Prostate gland (tissue), 2 donors: ENCODE measurements around the gene COPB1. TPM values are rescaled to one million over a fixed set of nuclear protein-coding genes. Genes with fewer than 3 reads are reported as not detected.

Experiments used
- DNase-seq: peaks from one replicate; pipeline ENCODE4 v3.0.0-alpha.2; 2019; ENCODE audit warnings: low spot score
- H3K27ac ChIP-seq, 2 donors: fragments of 200-600 bp; sonication (generic); 2 replicates each; pipeline ENCODE4 v1.5.1; 2017 to 2019
- H3K27me3 ChIP-seq: fragments of 200-600 bp; sonication (generic); replicated peaks from 2 replicates; pipeline ENCODE4 v1.5.1; 2019; ENCODE audit not compliant: insufficient read depth
- H3K36me3 ChIP-seq, 2 donors: fragments of 200-600 bp; sonication (generic); 1 replicate in 1 of 2; 2 replicates in 1 of 2; pipeline versions ENCODE4 v1.5.1 to v1.8.1; 2017 to 2019
- H3K4me1 ChIP-seq: fragments of 200-600 bp; sonication (generic); replicated peaks from 2 replicates; pipeline ENCODE4 v1.5.1; 2019
- H3K4me3 ChIP-seq, 2 donors: fragments of 200-600 bp; sonication (generic); 2 replicates each; pipeline ENCODE4 v1.5.1; 2017 to 2019
- H3K9me3 ChIP-seq: fragments of 200-600 bp; sonication (generic); 2 replicates; pipeline ENCODE4 v1.5.1; 2017
- POLR2A ChIP-seq: fragments of 450-650 bp; IDR thresholded peaks from one replicate; pipeline ENCODE4 v1.6.1; 2016; ENCODE audit warnings: antibody characterized with exemption, mild to moderate bottlenecking
- POLR2AphosphoS5 ChIP-seq: sonication (generic); formaldehyde crosslinking; IDR thresholded peaks from one replicate; pipeline ENCODE4 v1.6.1; 2017; ENCODE audit warnings: antibody characterized with exemption
- WGBS: methylation state at CpG from one replicate; pipeline ENCODE4 v1.1.5; 2018; 5-methylcytosine and 5-hydroxymethylcytosine counted together
- intact Hi-C: fragments of 100-400 bp; cut with DNase I; formaldehyde crosslinking; loops from one replicate; pipeline ENCODE4 v1.14.2; 2022
- total RNA-seq, 2 donors: library from RNA; depleted of rRNA; stranded (reverse); fragments of >200 nt; gene quantifications; one replicate each; pipeline ENCODE4 v1.1.0, GENCODE V29; 2016
- TF ChIP-seq, protein P1 (sequence below), 4 experiments: fragments of 200-600 bp in 2 of 4; fragments of 450-650 bp in 2 of 4; sonication (generic) in 2 of 4; IDR thresholded peaks; 1 replicate in 3 of 4; 2 replicates in 1 of 4; pipeline ENCODE4 v1.5.1; 2016 to 2019; ENCODE audit warnings: antibody characterized with exemption in 4 of 4, mild to moderate bottlenecking in 2 of 4, moderate library complexity in 2 of 4

The COPB1 gene, protein sequence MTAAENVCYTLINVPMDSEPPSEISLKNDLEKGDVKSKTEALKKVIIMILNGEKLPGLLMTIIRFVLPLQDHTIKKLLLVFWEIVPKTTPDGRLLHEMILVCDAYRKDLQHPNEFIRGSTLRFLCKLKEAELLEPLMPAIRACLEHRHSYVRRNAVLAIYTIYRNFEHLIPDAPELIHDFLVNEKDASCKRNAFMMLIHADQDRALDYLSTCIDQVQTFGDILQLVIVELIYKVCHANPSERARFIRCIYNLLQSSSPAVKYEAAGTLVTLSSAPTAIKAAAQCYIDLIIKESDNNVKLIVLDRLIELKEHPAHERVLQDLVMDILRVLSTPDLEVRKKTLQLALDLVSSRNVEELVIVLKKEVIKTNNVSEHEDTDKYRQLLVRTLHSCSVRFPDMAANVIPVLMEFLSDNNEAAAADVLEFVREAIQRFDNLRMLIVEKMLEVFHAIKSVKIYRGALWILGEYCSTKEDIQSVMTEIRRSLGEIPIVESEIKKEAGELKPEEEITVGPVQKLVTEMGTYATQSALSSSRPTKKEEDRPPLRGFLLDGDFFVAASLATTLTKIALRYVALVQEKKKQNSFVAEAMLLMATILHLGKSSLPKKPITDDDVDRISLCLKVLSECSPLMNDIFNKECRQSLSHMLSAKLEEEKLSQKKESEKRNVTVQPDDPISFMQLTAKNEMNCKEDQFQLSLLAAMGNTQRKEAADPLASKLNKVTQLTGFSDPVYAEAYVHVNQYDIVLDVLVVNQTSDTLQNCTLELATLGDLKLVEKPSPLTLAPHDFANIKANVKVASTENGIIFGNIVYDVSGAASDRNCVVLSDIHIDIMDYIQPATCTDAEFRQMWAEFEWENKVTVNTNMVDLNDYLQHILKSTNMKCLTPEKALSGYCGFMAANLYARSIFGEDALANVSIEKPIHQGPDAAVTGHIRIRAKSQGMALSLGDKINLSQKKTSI
- total RNA-seq, result 100 to 1,000 TPM in 1 of 2 donors, 10 to 100 TPM in 1; 77.7 to 145 TPM

DNA sequence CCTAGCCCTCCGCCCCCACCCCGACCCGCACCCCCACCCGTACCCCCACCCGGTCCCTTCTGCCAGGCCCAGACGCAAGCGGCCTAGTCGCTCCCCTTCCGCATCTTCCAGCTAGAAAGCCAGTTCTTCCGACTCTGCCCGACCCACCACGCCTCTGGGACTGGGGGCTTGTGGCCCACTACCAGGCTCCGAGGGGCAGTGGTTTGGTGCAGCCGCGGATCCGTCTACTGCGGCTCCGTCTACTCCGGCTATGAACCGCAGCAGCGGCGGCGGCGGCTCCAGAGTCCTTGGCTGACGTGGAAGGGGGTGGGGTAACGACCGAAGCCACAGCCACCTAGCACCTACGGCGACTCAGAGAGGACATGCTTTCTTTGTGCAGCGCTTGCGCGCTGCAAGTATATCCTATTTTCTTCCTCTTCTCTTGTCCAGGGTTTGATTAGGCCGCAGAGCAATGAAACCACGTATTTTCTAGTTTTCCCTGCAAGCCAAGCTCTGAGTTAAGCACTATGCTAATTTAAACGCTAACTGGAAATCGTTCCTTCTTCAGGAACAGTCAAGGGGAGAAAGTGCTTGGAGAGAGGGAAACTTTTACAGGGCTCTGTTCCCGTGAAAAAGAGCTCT, at the start of gene COPB1:
Gene COPB1, minus strand, starts transcription at position 252 of the 621 bp plus-strand sequence. CDS start 883 bp downstream, outside the sequence.
- under 1% methylated on average over 34 of the region's 37 CpGs for WGBS
- TF ChIP-seq, protein P1, sequence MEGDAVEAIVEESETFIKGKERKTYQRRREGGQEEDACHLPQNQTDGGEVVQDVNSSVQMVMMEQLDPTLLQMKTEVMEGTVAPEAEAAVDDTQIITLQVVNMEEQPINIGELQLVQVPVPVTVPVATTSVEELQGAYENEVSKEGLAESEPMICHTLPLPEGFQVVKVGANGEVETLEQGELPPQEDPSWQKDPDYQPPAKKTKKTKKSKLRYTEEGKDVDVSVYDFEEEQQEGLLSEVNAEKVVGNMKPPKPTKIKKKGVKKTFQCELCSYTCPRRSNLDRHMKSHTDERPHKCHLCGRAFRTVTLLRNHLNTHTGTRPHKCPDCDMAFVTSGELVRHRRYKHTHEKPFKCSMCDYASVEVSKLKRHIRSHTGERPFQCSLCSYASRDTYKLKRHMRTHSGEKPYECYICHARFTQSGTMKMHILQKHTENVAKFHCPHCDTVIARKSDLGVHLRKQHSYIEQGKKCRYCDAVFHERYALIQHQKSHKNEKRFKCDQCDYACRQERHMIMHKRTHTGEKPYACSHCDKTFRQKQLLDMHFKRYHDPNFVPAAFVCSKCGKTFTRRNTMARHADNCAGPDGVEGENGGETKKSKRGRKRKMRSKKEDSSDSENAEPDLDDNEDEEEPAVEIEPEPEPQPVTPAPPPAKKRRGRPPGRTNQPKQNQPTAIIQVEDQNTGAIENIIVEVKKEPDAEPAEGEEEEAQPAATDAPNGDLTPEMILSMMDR (IDR thresholded peaks at IDR 0.05), result peak in 1 of 4 experiments; percentile 17
- TF ChIP-seq POLR2A, result peak; percentile 92
- TF ChIP-seq POLR2AphosphoS5, result peak; percentile 94
- Histone ChIP-seq H3K4me3 (peak within 1 kb of the TSS; percentile 71 to 88), H3K9me3 (no peaks in the 10 kb centered on the region), H3K4me1 (no peaks in the 10 kb centered on the region), H3K27ac (peak within 1 kb of the TSS; percentile 89 to 90), H3K27me3 (no peaks in the 10 kb centered on the region), H3K36me3 (no peaks in the 10 kb centered on the region)
- peak; percentile 94 for DNase-seq
- intact Hi-C loops, result no loop called here

DNA sequence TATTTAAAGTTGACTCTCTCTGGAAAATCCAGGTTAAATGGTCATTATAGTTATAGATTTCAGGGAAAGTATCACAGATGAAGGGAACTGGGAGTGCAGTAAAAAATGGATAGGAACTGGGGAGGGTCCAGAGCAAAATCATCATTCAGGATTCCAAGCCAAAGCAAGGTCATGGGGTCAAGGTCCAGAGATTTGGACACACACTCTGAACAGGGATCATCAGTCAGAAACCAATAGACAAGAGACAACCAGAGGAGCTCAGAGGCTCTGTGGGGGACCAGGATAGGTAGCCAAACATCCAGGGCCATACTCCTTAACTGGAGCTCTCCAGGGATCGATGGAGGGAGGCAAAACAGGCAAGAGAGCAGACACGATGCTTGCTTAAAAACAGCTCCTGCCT, 47.8 kb upstream of the COPB1 start:
- WGBS, result 78% methylated on average over 2 of the region's 2 CpGs
- no peaks in the 10 kb centered on the region for H3K36me3 ChIP-seq
- H3K27me3 ChIP-seq, result no peaks in the 10 kb centered on the region
- no peak overlapping the region for H3K27ac ChIP-seq
- DNase-seq, result no peak
- intact Hi-C loops, result no loop called here
- TF ChIP-seq, protein P1 (IDR thresholded peaks at IDR 0.05), result no peak
- no peak for TF ChIP-seq POLR2AphosphoS5
- TF ChIP-seq POLR2A, result no peak
- H3K4me3 ChIP-seq, result no peak overlapping the region
- H3K9me3 ChIP-seq, result no peaks in the 10 kb centered on the region
- H3K4me1 ChIP-seq, result no peaks in the 10 kb centered on the region

DNA sequence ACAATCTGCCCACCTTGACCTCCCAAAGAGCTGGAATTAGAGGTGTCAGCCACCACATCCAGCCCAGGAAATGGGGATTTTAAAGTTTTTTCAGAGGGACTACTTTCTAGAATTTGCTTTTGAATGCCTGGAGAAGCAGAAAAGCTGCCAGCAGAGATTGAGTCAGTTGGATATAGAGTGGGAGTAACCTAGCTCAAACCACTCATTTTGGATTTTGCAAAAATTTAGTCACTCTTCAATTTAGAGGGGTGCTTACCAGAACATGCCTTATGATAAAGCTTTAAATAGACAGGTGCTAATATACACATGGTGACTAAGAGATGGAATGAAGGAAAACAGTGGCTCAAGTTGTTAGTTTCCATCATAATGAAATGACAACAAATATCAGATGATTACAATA, 47.1 kb upstream of the COPB1 start:
- intact Hi-C loops, result no loop called here
- H3K36me3 ChIP-seq, result no peaks in the 10 kb centered on the region
- no peaks in the 10 kb centered on the region for H3K9me3 ChIP-seq
- H3K4me3 ChIP-seq, result no peak overlapping the region
- DNase-seq, result no peak
- TF ChIP-seq POLR2A, result no peak
- TF ChIP-seq, protein P1 (IDR thresholded peaks at IDR 0.05), result no peak
- no peak for TF ChIP-seq POLR2AphosphoS5
- H3K27ac ChIP-seq, result no peak overlapping the region
- no peaks in the 10 kb centered on the region for H3K27me3 ChIP-seq
- no peaks in the 10 kb centered on the region for H3K4me1 ChIP-seq

DNA sequence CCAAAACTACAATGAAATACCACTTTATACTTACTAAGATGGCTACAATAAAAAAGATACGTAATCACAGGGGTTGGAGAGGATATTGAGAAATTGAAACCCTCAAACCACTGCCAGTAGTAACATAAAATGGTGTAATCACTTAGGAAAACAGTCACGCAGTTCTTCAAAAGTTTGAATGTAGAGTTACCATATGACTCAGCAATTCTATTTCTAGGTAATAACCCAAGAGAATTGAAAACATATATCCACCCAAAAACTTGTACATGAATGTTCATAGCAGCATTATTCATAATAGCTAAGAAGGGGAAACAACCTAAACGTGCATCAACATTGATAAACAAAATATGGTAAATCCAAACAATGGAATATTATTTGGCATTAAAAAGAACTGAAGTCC, 45.0 kb upstream of the COPB1 start:
- WGBS, result 76% methylated on average over 3 of the region's 3 CpGs
- no peaks in the 10 kb centered on the region for H3K36me3 ChIP-seq
- H3K4me1 ChIP-seq, result no peaks in the 10 kb centered on the region
- H3K9me3 ChIP-seq, result no peaks in the 10 kb centered on the region
- TF ChIP-seq, protein P1 (IDR thresholded peaks at IDR 0.05), result no peak
- TF ChIP-seq POLR2A, result no peak
- no peak for TF ChIP-seq POLR2AphosphoS5
- no peaks in the 10 kb centered on the region for H3K27me3 ChIP-seq
- no peak for DNase-seq
- H3K27ac ChIP-seq, result no peak overlapping the region
- intact Hi-C loops, result no loop called here
- H3K4me3 ChIP-seq, result no peak overlapping the region
